Gastroesophageal sphincter (tissue), 3 donors: ENCODE measurements around the gene SLC7A8.

ENCODE experiments used
- EP300 ChIP-seq: sonication (generic); formaldehyde crosslinking; IDR thresholded peaks from one replicate; pipeline ENCODE4 v1.6.1; 2017; ENCODE audit warnings: antibody characterized with exemption, mild to moderate bottlenecking
- POLR2A ChIP-seq, 2 donors: fragments of 450-650 bp; IDR thresholded peaks; one replicate each; pipeline ENCODE4 v1.6.1; 2017; ENCODE audit warnings: antibody characterized with exemption in 2 of 2, mild to moderate bottlenecking in 2 of 2, moderate library complexity in 1 of 2
- POLR2AphosphoS5 ChIP-seq: sonication (generic); formaldehyde crosslinking; IDR thresholded peaks from one replicate; pipeline ENCODE4 v1.6.1; 2017; ENCODE audit warnings: antibody characterized with exemption
- TF ChIP-seq, protein P1 (sequence below), 4 experiments: fragments of 200-600 bp in 2 of 4; fragments of 450-650 bp in 2 of 4; sonication (generic) in 1 of 4; IDR thresholded peaks; one replicate each; pipeline ENCODE4 v1.5.1; 2017 to 2019; ENCODE audit warnings: antibody characterized with exemption in 4 of 4, mild to moderate bottlenecking in 2 of 4, moderate library complexity in 2 of 4

- TF ChIP-seq POLR2A (IDR thresholded peaks at IDR 0.05) (no peak), POLR2AphosphoS5 (no peak), EP300 (no peak)
- TF ChIP-seq, protein P1, sequence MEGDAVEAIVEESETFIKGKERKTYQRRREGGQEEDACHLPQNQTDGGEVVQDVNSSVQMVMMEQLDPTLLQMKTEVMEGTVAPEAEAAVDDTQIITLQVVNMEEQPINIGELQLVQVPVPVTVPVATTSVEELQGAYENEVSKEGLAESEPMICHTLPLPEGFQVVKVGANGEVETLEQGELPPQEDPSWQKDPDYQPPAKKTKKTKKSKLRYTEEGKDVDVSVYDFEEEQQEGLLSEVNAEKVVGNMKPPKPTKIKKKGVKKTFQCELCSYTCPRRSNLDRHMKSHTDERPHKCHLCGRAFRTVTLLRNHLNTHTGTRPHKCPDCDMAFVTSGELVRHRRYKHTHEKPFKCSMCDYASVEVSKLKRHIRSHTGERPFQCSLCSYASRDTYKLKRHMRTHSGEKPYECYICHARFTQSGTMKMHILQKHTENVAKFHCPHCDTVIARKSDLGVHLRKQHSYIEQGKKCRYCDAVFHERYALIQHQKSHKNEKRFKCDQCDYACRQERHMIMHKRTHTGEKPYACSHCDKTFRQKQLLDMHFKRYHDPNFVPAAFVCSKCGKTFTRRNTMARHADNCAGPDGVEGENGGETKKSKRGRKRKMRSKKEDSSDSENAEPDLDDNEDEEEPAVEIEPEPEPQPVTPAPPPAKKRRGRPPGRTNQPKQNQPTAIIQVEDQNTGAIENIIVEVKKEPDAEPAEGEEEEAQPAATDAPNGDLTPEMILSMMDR (IDR thresholded peaks at IDR 0.05) = no peak
Observed at GRCh38 chr14:23227566-23227965, 44.1 kb upstream of the SLC7A8 start.
